H1 (cell line): Measurements from ENCODE around the gene HUWE1. TPM values are rescaled to one million over a fixed set of nuclear protein-coding genes. Genes with fewer than 3 reads are reported as not detected.

Source experiments
- CTCF ChIA-PET: fragments of 300-600 bp; sonication (Branson Sonifier 250); formaldehyde crosslinking; loops from one replicate; lab custom pipeline; 2021; ENCODE audit not compliant: partially characterized antibody; lab: Charles Lee
- POLR2A ChIA-PET: fragments of 300-600 bp; sonication (Branson Sonifier 250); formaldehyde crosslinking; loops from one replicate; lab custom pipeline; 2021; ENCODE audit warnings: inconsistent platforms; ENCODE audit not compliant: partially characterized antibody; lab: Charles Lee
- DNase-seq, 2 experiments: peaks; one replicate each; pipeline versions ENCODE4 v3.0.0 to v3.0.0-alpha.2; 2010 to 2022; ENCODE audit warnings: low spot score in 2 of 2, low read depth in 1 of 2, mixed read lengths in 1 of 2
- FAIRE-seq: peaks from 2 replicates; lab custom pipeline; 2011; peaks lifted over from hg19 to GRCh38; lab: Jason Lieb, UNC
- H2AFZ ChIP-seq: 2 replicates; pipeline ENCODE4 v1.8.1; 2012; ENCODE audit warnings: low read length, inconsistent platforms
- H2AK5ac ChIP-seq: 2 replicates; pipeline ENCODE4 v1.6.1; 2013; ENCODE audit warnings: low read depth, low read length
- H2BK120ac ChIP-seq: replicated peaks from 2 replicates; pipeline ENCODE3; 2013; ENCODE audit warnings: low read depth, low read length, inconsistent platforms
- H2BK12ac ChIP-seq: 2 replicates; pipeline ENCODE4 v1.6.1; 2013; ENCODE audit warnings: low read depth, low read length
- H2BK15ac ChIP-seq: 2 replicates; pipeline ENCODE4 v1.6.1; 2013; ENCODE audit warnings: low read length
- H2BK20ac ChIP-seq: 2 replicates; pipeline ENCODE4 v1.6.1; 2013; ENCODE audit warnings: low read length
- H2BK5ac ChIP-seq: 2 replicates; pipeline ENCODE4 v1.6.1; 2013; ENCODE audit warnings: low read depth, low read length
- H3K14ac ChIP-seq: 2 replicates; pipeline ENCODE4 v1.6.1; 2013; ENCODE audit warnings: inconsistent platforms; ENCODE audit not compliant: insufficient read length
- H3K18ac ChIP-seq: 2 replicates; pipeline ENCODE4 v1.6.1; 2013; ENCODE audit warnings: low read length; ENCODE audit errors: extremely low read depth
- H3K23ac ChIP-seq: 2 replicates; pipeline ENCODE4 v1.6.1; 2013; ENCODE audit warnings: inconsistent platforms; ENCODE audit not compliant: insufficient read length
- H3K23me2 ChIP-seq: 2 replicates; pipeline ENCODE4 v1.6.1; 2013; ENCODE audit warnings: low read depth, low read length
- H3K27ac ChIP-seq: 2 replicates; pipeline ENCODE4 v1.6.1; 2011; ENCODE audit warnings: low read depth, low read length, inconsistent platforms
- H3K27me3 ChIP-seq, 4 experiments: replicated peaks in 1 of 4; 1 replicate in 1 of 4; 2 replicates in 3 of 4; pipeline versions ENCODE4 v1.6.1 to v1.8.1; 2011 to 2013; ENCODE audit warnings: low read length in 3 of 4, mild to moderate bottlenecking in 3 of 4, inconsistent platforms in 2 of 4, mixed read lengths in 2 of 4, moderate library complexity in 1 of 4; ENCODE audit not compliant: control insufficient read depth in 3 of 4, insufficient read depth in 3 of 4; ENCODE audit errors: extremely low read depth in 1 of 4
- H3K36me3 ChIP-seq, 4 experiments: 2 replicates each; pipeline versions ENCODE4 v1.6.1 to v1.8.1; 2011 to 2013; ENCODE audit warnings: mild to moderate bottlenecking in 4 of 4, low read length in 3 of 4, moderate library complexity in 2 of 4, control low read depth in 1 of 4, inconsistent platforms in 1 of 4; ENCODE audit not compliant: insufficient read depth in 4 of 4, control insufficient read depth in 2 of 4
- H3K4ac ChIP-seq: replicated peaks from 2 replicates; pipeline ENCODE3; 2013; ENCODE audit warnings: low read length, low read depth, mixed read lengths, inconsistent platforms; ENCODE audit not compliant: insufficient read length
- H3K4me1 ChIP-seq, 4 experiments: replicated peaks in 1 of 4; 1 replicate in 1 of 4; 2 replicates in 3 of 4; pipeline versions ENCODE4 v1.6.1 to v1.8.1; 2011 to 2013; ENCODE audit warnings: low read length in 3 of 4, inconsistent platforms in 2 of 4, mixed read lengths in 1 of 4; ENCODE audit not compliant: insufficient read depth in 4 of 4, control insufficient read depth in 3 of 4
- H3K4me2 ChIP-seq, 2 experiments: 2 replicates each; pipeline versions ENCODE4 v1.6.1 to v1.8.1; 2011 to 2013; ENCODE audit warnings: low read depth in 2 of 2, low read length in 2 of 2, control low read depth in 1 of 2, inconsistent platforms in 1 of 2, mild to moderate bottlenecking in 1 of 2; ENCODE audit not compliant: insufficient read depth in 1 of 2
- H3K4me3 ChIP-seq, 4 experiments: fragments of 200-600, 300-600 bp in 1 of 4; sonication (generic), shearing (Covaris generic), sonication (Bioruptor Twin) in 1 of 4; 2 replicates each; pipeline versions ENCODE4 v1.5.1 to v1.8.1; 2011 to 2016; ENCODE audit warnings: low read length in 4 of 4, low read depth in 3 of 4, control low read depth in 2 of 4, inconsistent platforms in 2 of 4, mild to moderate bottlenecking in 2 of 4, mixed read lengths in 1 of 4, moderate library complexity in 1 of 4; ENCODE audit not compliant: insufficient read depth in 2 of 4; ENCODE audit errors: extremely low read depth in 1 of 4
- H3K56ac ChIP-seq: replicated peaks from 2 replicates; pipeline ENCODE3; 2013; ENCODE audit warnings: low read depth, mild to moderate bottlenecking, mixed read lengths, low read length, inconsistent platforms; ENCODE audit not compliant: insufficient read length
- H3K79me1 ChIP-seq: 2 replicates; pipeline ENCODE4 v1.6.1; 2013; ENCODE audit warnings: low read depth, low read length, control low read depth
- H3K79me2 ChIP-seq, 2 experiments: 2 replicates each; pipeline versions ENCODE4 v1.6.1 to v1.8.1; 2012 to 2013; ENCODE audit warnings: low read length in 2 of 2, mild to moderate bottlenecking in 2 of 2, inconsistent platforms in 1 of 2; ENCODE audit not compliant: insufficient read depth in 2 of 2, control insufficient read depth in 1 of 2
- H3K9ac ChIP-seq, 4 experiments: replicated peaks in 1 of 4; 1 replicate in 1 of 4; 2 replicates in 3 of 4; pipeline versions ENCODE4 v1.6.1 to v1.8.1; 2011 to 2013; ENCODE audit warnings: low read depth in 3 of 4, low read length in 3 of 4, control low read depth in 2 of 4, mild to moderate bottlenecking in 2 of 4, moderate library complexity in 2 of 4, inconsistent platforms in 1 of 4; ENCODE audit errors: extremely low read depth in 1 of 4
- H3K9me3 ChIP-seq, 2 experiments: 2 replicates each; pipeline versions ENCODE4 v1.6.1 to v1.8.1; 2012 to 2013; ENCODE audit warnings: mild to moderate bottlenecking in 2 of 2, moderate library complexity in 2 of 2, control low read depth in 1 of 2, inconsistent platforms in 1 of 2, low read depth in 1 of 2, low read length in 1 of 2, mixed read lengths in 1 of 2; ENCODE audit not compliant: insufficient read depth in 2 of 2
- H4K20me1 ChIP-seq, 2 experiments: replicated peaks in 1 of 2; 2 replicates each; pipeline versions ENCODE3 to v1.8.1; 2011 to 2013; ENCODE audit warnings: inconsistent platforms in 2 of 2, low read length in 2 of 2, mild to moderate bottlenecking in 1 of 2; ENCODE audit not compliant: insufficient read depth in 2 of 2, control insufficient read depth in 1 of 2
- H4K5ac ChIP-seq: 2 replicates; pipeline ENCODE4 v1.6.1; 2013; ENCODE audit warnings: low read length, low read depth, mixed read lengths, inconsistent platforms; ENCODE audit not compliant: insufficient read length
- H4K8ac ChIP-seq: 2 replicates; pipeline ENCODE4 v1.8.0; 2013; ENCODE audit warnings: mild to moderate bottlenecking, moderate library complexity, low read length, inconsistent platforms; ENCODE audit not compliant: insufficient read depth; ENCODE audit errors: extremely low read depth
- H4K91ac ChIP-seq: replicated peaks from 2 replicates; pipeline ENCODE3; 2013; ENCODE audit warnings: low read length, mixed read lengths, inconsistent platforms; ENCODE audit not compliant: insufficient read length
- CHD1 ChIP-seq: IDR thresholded peaks from 2 replicates; pipeline ENCODE4 v1.6.1; 2012; ENCODE audit warnings: low read depth, low read length, improper control_type of control experiment
- WGBS, 2 experiments: shearing (Covaris generic) in 1 of 2; methylation state at CpG; one replicate each; pipeline versions ENCODE4 v1.1.6 to v1.1.7; 2013 to 2015; ENCODE audit warnings: low lambda C conversion rate in 2 of 2, mixed read lengths in 2 of 2, inconsistent platforms in 1 of 2, low coverage in 1 of 2, missing lambda C conversion rate in 1 of 2; ENCODE audit not compliant: insufficient replicate concordance in 2 of 2, insufficient coverage in 1 of 2, insufficient read length in 1 of 2; ENCODE audit errors: extremely low coverage in 1 of 2, missing lambda C conversion rate in 1 of 2; 5-methylcytosine and 5-hydroxymethylcytosine counted together
- polyA plus RNA-seq, 7 experiments: library from polyadenylated mRNA; depleted of rRNA in 3 of 7; stranded (reverse) in 5 of 7; unstranded in 2 of 7; fragments of >200 nt in 5 of 7; fragments of 200-250 nt in 2 of 7; gene quantifications; 1 replicate in 5 of 7; 2 replicates in 1 of 7; 4 replicates in 1 of 7; pipeline versions ENCODE4 v1.2.1 to v1.2.3, GENCODE V29; 2011 to 2013; ENCODE audit warnings: missing spikeins in 2 of 7, mixed read lengths in 2 of 7
- total RNA-seq: library from RNA; stranded (reverse); fragmentation: NEBNext Ultra II Directional; extraction: Animal tissue kit (Norgen Biotek cat#: 25700); gene quantifications from 2 replicates; pipeline ENCODE4 v1.2.1, GENCODE V29; 2021

The HUWE1 gene
- total and polyA plus RNA-seq, 2 of the 8 experiments (the other 6 are each of a cell fraction or from before 2014, with no cell fraction given): 114 to 252 TPM

- no peaks in the 10 kb centered on the region for H3K9me3 ChIP-seq
- H2BK20ac ChIP-seq: no peak overlapping the region
- POLR2A ChIA-PET: no interaction called here
- H4K91ac ChIP-seq: no peak overlapping the region
- H2BK15ac ChIP-seq: no peak overlapping the region
- H3K23ac ChIP-seq: no peak overlapping the region
- H3K27ac ChIP-seq: no peak overlapping the region
- H3K9ac ChIP-seq: no peak overlapping the region
- CTCF ChIA-PET: no interaction called here
- no peaks in the 10 kb centered on the region for H3K79me2 ChIP-seq
- no peaks in the 10 kb centered on the region for H3K23me2 ChIP-seq
- no peak overlapping the region for H3K18ac ChIP-seq
- no peaks in the 10 kb centered on the region for H3K27me3 ChIP-seq
- H3K14ac ChIP-seq: no peak overlapping the region
- peaks cover 50 to 94% (median 80%) of the 10 kb centered on the region in 4 experiments for H3K36me3 ChIP-seq
- H3K4me1 ChIP-seq: no peaks in the 10 kb centered on the region
- no peak overlapping the region for H3K4me3 ChIP-seq
- no peak overlapping the region for H2BK5ac ChIP-seq
- no peaks in the 10 kb centered on the region for H3K79me1 ChIP-seq
- no peak for DNase-seq
- H4K20me1 ChIP-seq: peaks cover 0 to 1% of the 10 kb centered on the region in 2 experiments
- no peak for FAIRE-seq
- H3K4me2 ChIP-seq: no peak overlapping the region
- H4K8ac ChIP-seq: no peak overlapping the region
- H3K56ac ChIP-seq: no peak overlapping the region
- 90% methylated on average over 7 of the region's 18 CpGs; no CpG with 5 or more reads in 1 of the 2 experiments for WGBS, 2 experiments
- H2AK5ac ChIP-seq: no peak overlapping the region
- no peak overlapping the region for H2BK120ac ChIP-seq
- H3K4ac ChIP-seq: no peak overlapping the region
- no peak overlapping the region for H4K5ac ChIP-seq
- no peak overlapping the region for H2AFZ ChIP-seq
- no peak overlapping the region for H2BK12ac ChIP-seq
- no peak for TF ChIP-seq CHD1
These were observed 135.6 kb downstream of the HUWE1 start for GRCh38 chrX:53550756-53551463.
